Liver (tissue), 9 donors: ENCODE data around the gene KIAA0825. TPM values are rescaled to one million over a fixed set of nuclear protein-coding genes. Genes with fewer than 3 reads are reported as not detected.

Experiments used
- DNase-seq: peaks from one replicate; pipeline ENCODE4 v3.0.0-alpha.2; 2017; ENCODE audit warnings: low spot score
- H3K27ac ChIP-seq, 2 donors: one replicate each; pipeline ENCODE4 v1.7.0; 2013; ENCODE audit warnings: inconsistent platforms in 2 of 2, low read length in 2 of 2, control low read depth in 1 of 2, low read depth in 1 of 2, mild to moderate bottlenecking in 1 of 2
- H3K27me3 ChIP-seq, 4 donors: one replicate each; pipeline versions ENCODE4 v1.6.1 to v1.7.0; 2013; ENCODE audit warnings: low read length in 3 of 4, inconsistent platforms in 1 of 4, mild to moderate bottlenecking in 1 of 4, moderate library complexity in 1 of 4; ENCODE audit not compliant: control insufficient read depth in 4 of 4, insufficient read depth in 4 of 4
- H3K36me3 ChIP-seq, 4 donors: one replicate each; pipeline versions ENCODE4 v1.6.1 to v1.7.0; 2013; ENCODE audit warnings: low read length in 3 of 4, mild to moderate bottlenecking in 3 of 4, low read depth in 1 of 4, moderate library complexity in 1 of 4; ENCODE audit not compliant: control insufficient read depth in 4 of 4, insufficient read depth in 3 of 4
- H3K4me1 ChIP-seq, 4 donors: one replicate each; pipeline versions ENCODE4 v1.6.1 to v1.7.0; 2013; ENCODE audit warnings: low read length in 3 of 4, mild to moderate bottlenecking in 3 of 4, moderate library complexity in 1 of 4; ENCODE audit not compliant: control insufficient read depth in 4 of 4, insufficient read depth in 4 of 4
- H3K4me3 ChIP-seq, 3 donors: one replicate each; pipeline versions ENCODE4 v1.6.1 to v1.7.0; 2013; ENCODE audit warnings: low read length in 3 of 3, control low read depth in 1 of 3, low read depth in 1 of 3, mild to moderate bottlenecking in 1 of 3
- H3K9ac ChIP-seq, 2 donors: one replicate each; pipeline ENCODE4 v1.7.0; 2013; ENCODE audit warnings: low read length in 2 of 2, mild to moderate bottlenecking in 2 of 2, moderate library complexity in 2 of 2, control low read depth in 1 of 2, low read depth in 1 of 2
- H3K9me3 ChIP-seq, 4 donors: one replicate each; pipeline versions ENCODE4 v1.6.1 to v1.7.0; 2013; ENCODE audit warnings: low read length in 3 of 4; ENCODE audit not compliant: control insufficient read depth in 4 of 4
- ATF3 ChIP-seq: IDR thresholded peaks from 2 replicates; pipeline ENCODE4 v1.6.1; 2016; ENCODE audit warnings: antibody characterized with exemption
- EGR1 ChIP-seq, 2 donors: IDR thresholded peaks; 2 replicates each; pipeline ENCODE4 v1.6.1; 2016 to 2018; ENCODE audit warnings: antibody characterized with exemption in 2 of 2, low read depth in 2 of 2
- FOXA1 ChIP-seq: IDR thresholded peaks from 2 replicates; pipeline ENCODE4 v1.6.1; 2016; ENCODE audit warnings: antibody characterized with exemption
- FOXA2 ChIP-seq: IDR thresholded peaks from 2 replicates; pipeline ENCODE4 v1.6.1; 2016; ENCODE audit warnings: antibody characterized with exemption
- GABPA ChIP-seq, 2 donors: IDR thresholded peaks in 1 of 2; conservative IDR thresholded peaks in 1 of 2; 2 replicates each; pipeline ENCODE4 v1.6.1; 2016; ENCODE audit warnings: antibody characterized with exemption in 2 of 2, mild to moderate bottlenecking in 1 of 2, moderate library complexity in 1 of 2
- HNF4A ChIP-seq, 2 donors: conservative IDR thresholded peaks; 2 replicates each; pipeline ENCODE4 v1.6.1; 2016; ENCODE audit warnings: antibody characterized with exemption in 2 of 2, mild to moderate bottlenecking in 2 of 2
- HNF4G ChIP-seq: IDR thresholded peaks from 2 replicates; pipeline ENCODE4 v1.6.1; 2016; ENCODE audit warnings: antibody characterized with exemption
- JUND ChIP-seq, 2 donors: IDR thresholded peaks; 2 replicates each; pipeline ENCODE4 v1.6.1; 2016; ENCODE audit warnings: antibody characterized with exemption in 2 of 2
- NR2F2 ChIP-seq: IDR thresholded peaks from 2 replicates; pipeline ENCODE4 v1.6.1; 2016; ENCODE audit warnings: antibody characterized with exemption
- RAD21 ChIP-seq, 2 donors: IDR thresholded peaks; 2 replicates each; pipeline ENCODE4 v1.6.1; 2016; ENCODE audit warnings: antibody characterized with exemption in 2 of 2, mild to moderate bottlenecking in 2 of 2
- RXRA ChIP-seq, 2 donors: IDR thresholded peaks; 2 replicates each; pipeline ENCODE4 v1.6.1; 2017 to 2018; ENCODE audit warnings: antibody characterized with exemption in 2 of 2, mild to moderate bottlenecking in 1 of 2
- SP1 ChIP-seq: IDR thresholded peaks from 2 replicates; pipeline ENCODE4 v1.6.1; 2018; ENCODE audit warnings: antibody characterized with exemption, mild to moderate bottlenecking
- TAF1 ChIP-seq: conservative IDR thresholded peaks from 2 replicates; pipeline ENCODE4 v1.6.1; 2016; ENCODE audit warnings: antibody characterized with exemption, mild to moderate bottlenecking
- YY1 ChIP-seq: IDR thresholded peaks from 2 replicates; pipeline ENCODE4 v1.6.1; 2016; ENCODE audit warnings: antibody characterized with exemption, mild to moderate bottlenecking
- WGBS: extraction: QIAGEN DNeasy Blood & Tissue Kit; methylation state at CpG from one replicate; pipeline ENCODE4 v1.1.7; 2013; 5-methylcytosine and 5-hydroxymethylcytosine counted together
- polyA plus RNA-seq, 2 donors: library from polyadenylated mRNA; stranded (reverse) in 1 of 2; unstranded in 1 of 2; fragments of 200-250 nt in 1 of 2; fragments of >200 nt in 1 of 2; fragmentation: Nextera tagmentation in 1 of 2; extraction: Ambion mirVana in 1 of 2; gene quantifications; one replicate each; pipeline versions ENCODE4 v1.2.1 to v1.2.3, GENCODE V29; 2013 to 2015
- total RNA-seq, 2 donors: library from RNA; depleted of rRNA; stranded (reverse); fragments of >200 nt; gene quantifications; one replicate each; pipeline ENCODE4 v1.2.3, GENCODE V29; 2014
- TF ChIP-seq, protein P1 (sequence below): IDR thresholded peaks from 2 replicates; pipeline ENCODE4 v1.6.1; 2016; ENCODE audit warnings: antibody characterized with exemption
- TF ChIP-seq, protein P2 (sequence below): IDR thresholded peaks from 2 replicates; pipeline ENCODE4 v1.6.1; 2016; ENCODE audit warnings: antibody characterized with exemption, mild to moderate bottlenecking
- TF ChIP-seq, protein P3 (sequence below): fragments of 150-350 bp; IDR thresholded peaks from 2 replicates; pipeline ENCODE4 v1.5.1; 2017; ENCODE audit warnings: improper control_type of control experiment, low read depth, low read length; ENCODE audit not compliant: missing input control
- TF ChIP-seq, protein P4 (sequence below): IDR thresholded peaks from 2 replicates; pipeline ENCODE4 v1.6.1; 2016; ENCODE audit warnings: antibody characterized with exemption
- donor health status: healthy.
- donor health status: healthy.
- donor health status: healthy.
- donor health status: healthy.
- donor health status: healthy.

Gene KIAA0825
- total and polyA plus RNA-seq, 4 donors = 0.25 to 3.2 (median 1.2) TPM

DNA sequence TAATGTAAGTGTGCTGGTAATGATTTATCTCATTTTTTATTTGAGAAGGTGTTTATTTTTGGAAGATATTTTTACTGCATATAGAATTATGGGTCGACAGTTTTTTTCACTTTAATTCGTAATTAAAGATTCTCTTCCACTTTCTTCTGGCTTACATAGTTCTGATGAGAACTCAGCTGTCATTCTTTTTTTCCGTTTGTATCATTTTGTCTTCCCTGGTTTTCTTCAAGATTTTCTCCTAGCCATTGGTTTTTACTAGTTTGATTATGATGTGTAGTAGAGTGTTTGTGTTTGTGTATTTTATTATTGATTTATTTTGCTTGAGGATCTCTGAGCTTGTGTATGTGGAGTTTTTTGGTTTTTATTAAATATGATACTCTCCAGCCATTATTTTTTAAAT, 21.8 kb upstream of the KIAA0825 start:
- H3K27me3 ChIP-seq = no peaks in the 10 kb centered on the region
- no peaks in the 10 kb centered on the region for H3K4me1 ChIP-seq
- H3K36me3 ChIP-seq = peaks cover 0 to 9% (median 1%) of the 10 kb centered on the region in 4 donors
- no peak overlapping the region for H3K9ac ChIP-seq
- no peak for DNase-seq
- H3K27ac ChIP-seq = no peak overlapping the region
- H3K9me3 ChIP-seq = peaks cover 0 to 9% (median 1%) of the 10 kb centered on the region in 4 donors
- WGBS = 98% methylated on average over 3 of the region's 3 CpGs
- TF ChIP-seq TAF1 = no peak
- no peak for TF ChIP-seq EGR1 (IDR thresholded peaks at IDR 0.05; ENCODE audit: low read depth in 2 of 2)
- TF ChIP-seq HNF4A (conservative IDR thresholded peaks at IDR 0.05) = no peak
- TF ChIP-seq YY1 = no peak
- TF ChIP-seq GABPA (IDR thresholded peaks at IDR 0.05 in 1 of 2, conservative IDR thresholded peaks at IDR 0.05 in 1 of 2) = no peak
- TF ChIP-seq NR2F2 = no peak
- no peak for TF ChIP-seq RXRA (IDR thresholded peaks at IDR 0.05)
- no peak for TF ChIP-seq FOXA2
- TF ChIP-seq, protein P1, sequence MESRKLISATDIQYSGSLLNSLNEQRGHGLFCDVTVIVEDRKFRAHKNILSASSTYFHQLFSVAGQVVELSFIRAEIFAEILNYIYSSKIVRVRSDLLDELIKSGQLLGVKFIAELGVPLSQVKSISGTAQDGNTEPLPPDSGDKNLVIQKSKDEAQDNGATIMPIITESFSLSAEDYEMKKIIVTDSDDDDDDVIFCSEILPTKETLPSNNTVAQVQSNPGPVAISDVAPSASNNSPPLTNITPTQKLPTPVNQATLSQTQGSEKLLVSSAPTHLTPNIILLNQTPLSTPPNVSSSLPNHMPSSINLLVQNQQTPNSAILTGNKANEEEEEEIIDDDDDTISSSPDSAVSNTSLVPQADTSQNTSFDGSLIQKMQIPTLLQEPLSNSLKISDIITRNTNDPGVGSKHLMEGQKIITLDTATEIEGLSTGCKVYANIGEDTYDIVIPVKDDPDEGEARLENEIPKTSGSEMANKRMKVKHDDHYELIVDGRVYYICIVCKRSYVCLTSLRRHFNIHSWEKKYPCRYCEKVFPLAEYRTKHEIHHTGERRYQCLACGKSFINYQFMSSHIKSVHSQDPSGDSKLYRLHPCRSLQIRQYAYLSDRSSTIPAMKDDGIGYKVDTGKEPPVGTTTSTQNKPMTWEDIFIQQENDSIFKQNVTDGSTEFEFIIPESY = no peak
- TF ChIP-seq, protein P2, sequence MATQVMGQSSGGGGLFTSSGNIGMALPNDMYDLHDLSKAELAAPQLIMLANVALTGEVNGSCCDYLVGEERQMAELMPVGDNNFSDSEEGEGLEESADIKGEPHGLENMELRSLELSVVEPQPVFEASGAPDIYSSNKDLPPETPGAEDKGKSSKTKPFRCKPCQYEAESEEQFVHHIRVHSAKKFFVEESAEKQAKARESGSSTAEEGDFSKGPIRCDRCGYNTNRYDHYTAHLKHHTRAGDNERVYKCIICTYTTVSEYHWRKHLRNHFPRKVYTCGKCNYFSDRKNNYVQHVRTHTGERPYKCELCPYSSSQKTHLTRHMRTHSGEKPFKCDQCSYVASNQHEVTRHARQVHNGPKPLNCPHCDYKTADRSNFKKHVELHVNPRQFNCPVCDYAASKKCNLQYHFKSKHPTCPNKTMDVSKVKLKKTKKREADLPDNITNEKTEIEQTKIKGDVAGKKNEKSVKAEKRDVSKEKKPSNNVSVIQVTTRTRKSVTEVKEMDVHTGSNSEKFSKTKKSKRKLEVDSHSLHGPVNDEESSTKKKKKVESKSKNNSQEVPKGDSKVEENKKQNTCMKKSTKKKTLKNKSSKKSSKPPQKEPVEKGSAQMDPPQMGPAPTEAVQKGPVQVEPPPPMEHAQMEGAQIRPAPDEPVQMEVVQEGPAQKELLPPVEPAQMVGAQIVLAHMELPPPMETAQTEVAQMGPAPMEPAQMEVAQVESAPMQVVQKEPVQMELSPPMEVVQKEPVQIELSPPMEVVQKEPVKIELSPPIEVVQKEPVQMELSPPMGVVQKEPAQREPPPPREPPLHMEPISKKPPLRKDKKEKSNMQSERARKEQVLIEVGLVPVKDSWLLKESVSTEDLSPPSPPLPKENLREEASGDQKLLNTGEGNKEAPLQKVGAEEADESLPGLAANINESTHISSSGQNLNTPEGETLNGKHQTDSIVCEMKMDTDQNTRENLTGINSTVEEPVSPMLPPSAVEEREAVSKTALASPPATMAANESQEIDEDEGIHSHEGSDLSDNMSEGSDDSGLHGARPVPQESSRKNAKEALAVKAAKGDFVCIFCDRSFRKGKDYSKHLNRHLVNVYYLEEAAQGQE = no peak
- no peak for TF ChIP-seq FOXA1
- no peak for TF ChIP-seq RAD21 (IDR thresholded peaks at IDR 0.05)
- TF ChIP-seq SP1 = no peak
- no peak for TF ChIP-seq HNF4G
- TF ChIP-seq, protein P3, sequence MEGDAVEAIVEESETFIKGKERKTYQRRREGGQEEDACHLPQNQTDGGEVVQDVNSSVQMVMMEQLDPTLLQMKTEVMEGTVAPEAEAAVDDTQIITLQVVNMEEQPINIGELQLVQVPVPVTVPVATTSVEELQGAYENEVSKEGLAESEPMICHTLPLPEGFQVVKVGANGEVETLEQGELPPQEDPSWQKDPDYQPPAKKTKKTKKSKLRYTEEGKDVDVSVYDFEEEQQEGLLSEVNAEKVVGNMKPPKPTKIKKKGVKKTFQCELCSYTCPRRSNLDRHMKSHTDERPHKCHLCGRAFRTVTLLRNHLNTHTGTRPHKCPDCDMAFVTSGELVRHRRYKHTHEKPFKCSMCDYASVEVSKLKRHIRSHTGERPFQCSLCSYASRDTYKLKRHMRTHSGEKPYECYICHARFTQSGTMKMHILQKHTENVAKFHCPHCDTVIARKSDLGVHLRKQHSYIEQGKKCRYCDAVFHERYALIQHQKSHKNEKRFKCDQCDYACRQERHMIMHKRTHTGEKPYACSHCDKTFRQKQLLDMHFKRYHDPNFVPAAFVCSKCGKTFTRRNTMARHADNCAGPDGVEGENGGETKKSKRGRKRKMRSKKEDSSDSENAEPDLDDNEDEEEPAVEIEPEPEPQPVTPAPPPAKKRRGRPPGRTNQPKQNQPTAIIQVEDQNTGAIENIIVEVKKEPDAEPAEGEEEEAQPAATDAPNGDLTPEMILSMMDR = no peak
- no peak for TF ChIP-seq ATF3
- TF ChIP-seq, protein P4, sequence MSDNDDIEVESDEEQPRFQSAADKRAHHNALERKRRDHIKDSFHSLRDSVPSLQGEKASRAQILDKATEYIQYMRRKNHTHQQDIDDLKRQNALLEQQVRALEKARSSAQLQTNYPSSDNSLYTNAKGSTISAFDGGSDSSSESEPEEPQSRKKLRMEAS = no peak
- TF ChIP-seq JUND (IDR thresholded peaks at IDR 0.05) = no peak
- no peak overlapping the region for H3K4me3 ChIP-seq
